Adrenal gland (tissue), 12 donors: ENCODE data around the gene OSBP2. TPM values are rescaled to one million over a fixed set of nuclear protein-coding genes. Genes with fewer than 3 reads are reported as not detected.

Experiments
- DNase-seq, 7 donors: peaks; one replicate each; pipeline ENCODE4 v3.0.0-alpha.2; 2019 to 2020
- H3K27ac ChIP-seq, 5 donors: fragments of 200-600 bp; sonication (generic) in 4 of 5; 1 replicate in 3 of 5; 2 replicates in 2 of 5; pipeline versions ENCODE4 v1.5.1 to v1.8.0; 2016 to 2020; ENCODE audit warnings: mild to moderate bottlenecking in 1 of 5
- H3K27me3 ChIP-seq: fragments of 200-600 bp; 2 replicates; pipeline ENCODE4 v1.8.0; 2021
- H3K36me3 ChIP-seq, 2 donors: fragments of 200-600 bp; replicated peaks in 1 of 2; 1 replicate in 1 of 2; 2 replicates in 1 of 2; pipeline versions ENCODE4 v1.5.1 to v1.8.0; 2018 to 2022
- H3K4me1 ChIP-seq, 2 donors: fragments of 200-600 bp; replicated peaks in 1 of 2; 1 replicate in 1 of 2; 2 replicates in 1 of 2; pipeline versions ENCODE4 v1.5.1 to v1.8.0; 2018 to 2021
- H3K4me3 ChIP-seq, 4 donors: fragments of 200-600 bp; sonication (generic) in 3 of 4; one replicate each; pipeline ENCODE4 v1.5.1; 2016 to 2018
- H3K9me3 ChIP-seq, 3 donors: fragments of 200-600 bp; sonication (generic) in 1 of 3; replicated peaks in 1 of 3; 1 replicate in 2 of 3; 2 replicates in 1 of 3; pipeline versions ENCODE4 v1.5.1 to v1.8.0; 2016 to 2021
- CTCF ChIP-seq, 6 experiments: fragments of 450-650 bp in 4 of 6; fragments of 200-600 bp in 2 of 6; sonication (generic) in 1 of 6; IDR thresholded peaks; 1 replicate in 5 of 6; 2 replicates in 1 of 6; pipeline versions ENCODE4 v1.5.1 to v1.8.0; 2016 to 2021; ENCODE audit warnings: antibody characterized with exemption in 6 of 6, mild to moderate bottlenecking in 2 of 6, moderate library complexity in 1 of 6
- POLR2A ChIP-seq, 2 donors: fragments of 450-650 bp; IDR thresholded peaks; one replicate each; pipeline ENCODE4 v1.6.1; 2017; ENCODE audit warnings: antibody characterized with exemption in 2 of 2, mild to moderate bottlenecking in 2 of 2, moderate library complexity in 1 of 2
- WGBS, 4 donors: extraction: QIAGEN DNeasy Blood & Tissue Kit in 2 of 4; methylation state at CpG; one replicate each; pipeline versions ENCODE4 v1.1.5 to v1.1.7; 2013 to 2017; 5-methylcytosine and 5-hydroxymethylcytosine counted together
- intact Hi-C, 2 donors: fragments of 100-400 bp; cut with DNase I; formaldehyde crosslinking; loops; one replicate each; pipeline versions ENCODE4 v1.14.1 to v1.15.0; 2022 to 2023
- polyA plus RNA-seq, 3 donors: library from polyadenylated mRNA; stranded (reverse); fragments of 200-250 nt in 2 of 3; fragments of 350-450 nt in 1 of 3; fragmentation: Illumina TruSeq in 1 of 3; extraction: RNeasy Lipid Tissue Mini Kit (QIAGEN cat#74804) in 1 of 3; gene quantifications; one replicate each; pipeline ENCODE4 v1.2.3, GENCODE V29; 2013 to 2014
- total RNA-seq, 9 donors: library from RNA; depleted of rRNA in 4 of 9; stranded (reverse); fragments of >200 nt in 4 of 9; fragments of 120-200 nt in 1 of 9; fragmentation: NEBNext Ultra II Directional in 1 of 9; extraction: Animal tissue kit (Norgen Biotek cat#: 25700) in 1 of 9; gene quantifications; one replicate each; pipeline versions ENCODE4 v1.1.0 to v1.2.4, GENCODE V29; 2013 to 2023
- donor health status: healthy with polysubstance abuse.
- donor health status: Bipolar disorder and iron deficiency.
- donor health status: DM: yes; HTN: yes; CAD: no.
- donor health status: DM: no; HTN: no; CAD: no.
- donor health status: DM: no; HTN: no; CAD: no.
- donor health status: DM: yes; HTN: yes; CAD: no.

OSBP2 gene
- total and polyA plus RNA-seq, 12 donors: 7.3 to 35.6 (median 19.7) TPM

GRCh38 chr22:30753701-30754100 is 59.0 kb downstream of the OSBP2 start:
- Histone ChIP-seq H3K4me1 (peaks cover 0 to 10% of the 10 kb centered on the region in 2 donors), H3K4me3 (no peak overlapping the region), H3K27ac (peak overlapping the region in 1 of 5 donors; percentile 21), H3K27me3 (no peaks in the 10 kb centered on the region), H3K9me3 (no peaks in the 10 kb centered on the region), H3K36me3 (no peaks in the 10 kb centered on the region)
- DNase-seq: no peak
- TF ChIP-seq POLR2A (IDR thresholded peaks at IDR 0.05) (no peak), CTCF (IDR thresholded peaks at IDR 0.05) (no peak)
- WGBS, 4 donors: 50 to 76% (median 60%) methylated on average over 2 of the region's 2 CpGs
- intact Hi-C loops: loop anchor here (2.0 to 5.0 kb wide), 2 partner anchors 116 to 119 kb away; partner anchors contain the start of gene SLC35E4 (in 2 of the 2)

GRCh38 chr22:30754521-30754920 is 59.8 kb downstream of the OSBP2 start:
- no peaks in the 10 kb centered on the region for H3K9me3 ChIP-seq
- intact Hi-C loops: loop anchor here (2.0 to 5.0 kb wide), 2 partner anchors 117 to 120 kb away; partner anchors contain the start of gene SLC35E4 (in 2 of the 2)
- H3K4me1 ChIP-seq: peaks cover 0 to 10% of the 10 kb centered on the region in 2 donors
- H3K36me3 ChIP-seq: no peaks in the 10 kb centered on the region
- no peak for DNase-seq
- no peak for TF ChIP-seq POLR2A (IDR thresholded peaks at IDR 0.05)
- no peak for TF ChIP-seq CTCF (IDR thresholded peaks at IDR 0.05)
- no peaks in the 10 kb centered on the region for H3K27me3 ChIP-seq
- H3K4me3 ChIP-seq: no peak overlapping the region
- no peak overlapping the region for H3K27ac ChIP-seq
- WGBS, 4 donors: 88 to 94% (median 91%) methylated on average over 4 of the region's 4 CpGs; no CpG with 5 or more reads in 1 of the 4 donors

- WGBS, 4 donors: 51 to 60% (median 56%) methylated on average over 6 to 8 of the region's 8 CpGs
- Histone ChIP-seq H3K9me3 (no peaks in the 10 kb centered on the region), H3K27me3 (no peaks in the 10 kb centered on the region), H3K4me1 (peaks cover 0 to 10% of the 10 kb centered on the region in 2 donors), H3K27ac (no peak overlapping the region), H3K4me3 (no peak overlapping the region), H3K36me3 (no peaks in the 10 kb centered on the region)
- peak; percentile 63 to 85 (median 70) for DNase-seq
- peak; percentile 38 to 85 (median 80) for TF ChIP-seq CTCF (IDR thresholded peaks at IDR 0.05)
- TF ChIP-seq POLR2A (IDR thresholded peaks at IDR 0.05): no peak
- intact Hi-C loops: loop anchor here (2.0 to 5.0 kb wide), 2 partner anchors 118 to 120 kb away; partner anchors contain the start of gene SLC35E4 (in 2 of the 2)
Observed at GRCh38 chr22:30754971-30755758, 60.5 kb downstream of the OSBP2 start.

GRCh38 chr22:30755759-30756124 is 61.1 kb downstream of the OSBP2 start:
- no peaks in the 10 kb centered on the region for H3K36me3 ChIP-seq
- intact Hi-C loops: loop anchor here in 1 of 2 donors (2.0 kb wide), 1 partner anchor 121 kb away; the partner anchor contains the start of gene SLC35E4
- no peak overlapping the region for H3K4me3 ChIP-seq
- peaks cover 0 to 13% of the 10 kb centered on the region in 2 donors for H3K4me1 ChIP-seq
- no peak for TF ChIP-seq CTCF (IDR thresholded peaks at IDR 0.05)
- no peak for TF ChIP-seq POLR2A (IDR thresholded peaks at IDR 0.05)
- H3K27me3 ChIP-seq: no peaks in the 10 kb centered on the region
- no peak overlapping the region for H3K27ac ChIP-seq
- no peak for DNase-seq
- 83 to 90% (median 89%) methylated on average over 7 of the region's 7 CpGs for WGBS, 4 donors
- H3K9me3 ChIP-seq: no peaks in the 10 kb centered on the region
